PC-3 (cell line): ENCODE measurements around the gene ITGA3. TPM values are rescaled to one million over a fixed set of nuclear protein-coding genes. Genes with fewer than 3 reads are reported as not detected.

ENCODE experiments used
- ATAC-seq: fragments of 200-7000 bp; cut with Tn5 transposase; 2 replicates; pipeline ENCODE4 v1.9.1; 2020; ENCODE audit warnings: mild to moderate bottlenecking, moderate library complexity
- BruUV-seq: library from RNA; stranded (reverse); fragments of 400-500 nt; replicated peaks from 2 replicates; lab custom pipeline; 2021; lab: Mats Ljungman, UMichigan
- CTCF ChIA-PET: fragments of 300-600 bp; sonication (Branson Sonifier 250); formaldehyde crosslinking; loops from one replicate; lab custom pipeline; 2022; ENCODE audit warnings: antibody characterized with exemption; lab: Charles Lee
- POLR2A ChIA-PET: fragments of 300-600 bp; sonication (Branson Sonifier 250); formaldehyde crosslinking; loops from one replicate; lab custom pipeline; 2022; ENCODE audit warnings: antibody characterized with exemption; ENCODE audit not compliant: unreplicated experiment; lab: Charles Lee
- DNase-seq: peaks from one replicate; pipeline ENCODE4 v3.0.0-alpha.2; 2015
- H2AFZ ChIP-seq: fragments of 300-600 bp; sonication (generic); 2 replicates; pipeline ENCODE4 v1.6.0; 2016; ENCODE audit warnings: antibody characterized with exemption, low read length
- H3F3A ChIP-seq: fragments of 300-600 bp; sonication (generic); one replicate; pipeline ENCODE4 v1.6.0; 2017; ENCODE audit warnings: antibody characterized with exemption, low read length, control low read depth, mild to moderate bottlenecking; ENCODE audit not compliant: unreplicated experiment
- H3K27ac ChIP-seq: fragments of 300-600 bp; sonication (generic); 2 replicates; pipeline ENCODE4 v1.5.1; 2016; ENCODE audit warnings: mild to moderate bottlenecking, low read length
- H3K27me3 ChIP-seq: fragments of 300-600 bp; sonication (generic); 2 replicates; pipeline ENCODE4 v1.6.1; 2016; ENCODE audit warnings: low read length, mixed read lengths
- H3K36me3 ChIP-seq: fragments of 300-600 bp; sonication (generic); 2 replicates; pipeline ENCODE4 v1.6.1; 2016; ENCODE audit warnings: low read depth, mixed run types, low read length, mixed read lengths
- H3K4me1 ChIP-seq: fragments of 300-600 bp; sonication (generic); 2 replicates; pipeline ENCODE4 v1.5.1; 2016; ENCODE audit warnings: low read length; ENCODE audit not compliant: insufficient read depth
- H3K4me2 ChIP-seq: fragments of 300-600 bp; sonication (generic); 2 replicates; pipeline ENCODE4 v1.6.0; 2016; ENCODE audit warnings: low read length
- H3K4me3 ChIP-seq: fragments of 300-600 bp; sonication (generic); 2 replicates; pipeline ENCODE4 v1.5.1; 2016; ENCODE audit warnings: mild to moderate bottlenecking, low read length, mixed read lengths
- H3K79me2 ChIP-seq: fragments of 300-600 bp; sonication (generic); 2 replicates; pipeline ENCODE4 v1.6.1; 2017; ENCODE audit warnings: low read length, mixed read lengths
- H3K9ac ChIP-seq: fragments of 300-600 bp; sonication (generic); 2 replicates; pipeline ENCODE4 v1.6.0; 2016; ENCODE audit warnings: mild to moderate bottlenecking, low read length
- H3K9me2 ChIP-seq: fragments of 300-600 bp; sonication (generic); replicated peaks from 2 replicates; pipeline ENCODE4 v1.6.1; 2016; ENCODE audit warnings: mixed run types, low read length, mixed read lengths
- H3K9me3 ChIP-seq: fragments of 300-600 bp; sonication (generic); 2 replicates; pipeline ENCODE4 v1.6.1; 2016; ENCODE audit warnings: low read length, mixed read lengths
- H4K20me1 ChIP-seq: fragments of 300-600 bp; sonication (generic); 2 replicates; pipeline ENCODE4 v1.6.1; 2016; ENCODE audit warnings: low read length, mixed read lengths
- CTCF ChIP-seq: fragments of 300-600 bp; sonication (generic); conservative IDR thresholded peaks from 2 replicates; pipeline ENCODE4 v1.5.1; 2017; ENCODE audit warnings: antibody characterized with exemption, low read depth, mild to moderate bottlenecking, low read length
- EZH2 ChIP-seq: fragments of 300-600 bp; sonication (generic); IDR thresholded peaks from one replicate; pipeline ENCODE4 v1.6.1; 2017; ENCODE audit warnings: antibody characterized with exemption, mild to moderate bottlenecking, low read length; ENCODE audit not compliant: unreplicated experiment
- EZH2phosphoT487 ChIP-seq: fragments of 300-600 bp; sonication (generic); IDR thresholded peaks from 2 replicates; pipeline ENCODE4 v1.6.1; 2018; ENCODE audit warnings: mild to moderate bottlenecking, antibody characterized with exemption, low read length, borderline replicate concordance
- intact Hi-C: fragments of 100-400 bp; cut with micrococcal nuclease; formaldehyde crosslinking; loops from 2 replicates; pipeline ENCODE4 v1.9.0; 2023
- total RNA-seq: library from RNA; depleted of rRNA; stranded (reverse); fragments of >200 nt; gene quantifications from 2 replicates; pipeline ENCODE4 v1.2.3, GENCODE V29; 2014

ITGA3 gene
- total RNA-seq, 1 experiment from 2014 or later = 598 TPM

GRCh38 chr17:50013079-50013478, 42.8 kb upstream of the ITGA3 start:
- H3K36me3 ChIP-seq = no peaks in the 10 kb centered on the region
- H3K4me1 ChIP-seq = no peaks in the 10 kb centered on the region
- intact Hi-C loops = no loop called here
- ATAC-seq = no peak
- no peak overlapping the region for H3K4me3 ChIP-seq
- no peak overlapping the region for H3K9ac ChIP-seq
- H3K27ac ChIP-seq = no peak overlapping the region
- H3K27me3 ChIP-seq = no peaks in the 10 kb centered on the region
- peaks cover 23% of the 10 kb centered on the region; the same call in 1 of the 2 replicates for H3K9me3 ChIP-seq
- no peaks in the 10 kb centered on the region for H3K79me2 ChIP-seq
- POLR2A ChIA-PET = no interaction called here
- TF ChIP-seq EZH2 (no peak), CTCF (no peak), EZH2phosphoT487 (no peak)
- H3K9me2 ChIP-seq = no peaks in the 10 kb centered on the region
- H3F3A ChIP-seq = no peaks in the 10 kb centered on the region
- CTCF ChIA-PET = no interaction called here
- no peak overlapping the region for H3K4me2 ChIP-seq
- no peaks in the 10 kb centered on the region for H4K20me1 ChIP-seq
- no peak overlapping the region for H2AFZ ChIP-seq
- no TSS peak for BruUV-seq
- no peak for DNase-seq

GRCh38 chr17:50014471-50015088, 41.3 kb upstream of the ITGA3 start:
- BruUV-seq = no TSS peak
- no peak for TF ChIP-seq EZH2
- TF ChIP-seq CTCF = no peak
- TF ChIP-seq EZH2phosphoT487 = no peak
- H3F3A ChIP-seq = no peaks in the 10 kb centered on the region
- H4K20me1 ChIP-seq = no peaks in the 10 kb centered on the region
- CTCF ChIA-PET = interaction anchor here (0.6 kb wide), 1 partner anchor 203 kb away, joined by 3 read pairs; no protein-coding TSS in a partner anchor
- H3K27me3 ChIP-seq = no peaks in the 10 kb centered on the region
- H3K79me2 ChIP-seq = no peaks in the 10 kb centered on the region
- H3K4me2 ChIP-seq = no peak overlapping the region
- ATAC-seq (no peak), DNase-seq (no peak)
- POLR2A ChIA-PET = no interaction called here
- intact Hi-C loops = no loop called here
- no peaks in the 10 kb centered on the region for H3K36me3 ChIP-seq
- H3K9me2 ChIP-seq = no peaks in the 10 kb centered on the region
- H3K9ac ChIP-seq = no peak overlapping the region
- H3K27ac ChIP-seq = no peak overlapping the region
- H2AFZ ChIP-seq = no peak overlapping the region
- no peak overlapping the region for H3K4me3 ChIP-seq
- H3K4me1 ChIP-seq = no peaks in the 10 kb centered on the region
- 0 out of 2 replicates have a peak, but pooled peaks cover 11% of the 10 kb centered on the region for H3K9me3 ChIP-seq

GRCh38 chr17:50015146-50015545, 40.8 kb upstream of the ITGA3 start:
- H3K4me3 ChIP-seq = no peak overlapping the region
- no peaks in the 10 kb centered on the region for H3K9me2 ChIP-seq
- no peaks in the 10 kb centered on the region for H3K79me2 ChIP-seq
- H3K27me3 ChIP-seq = no peaks in the 10 kb centered on the region
- intact Hi-C loops = no loop called here
- H3K9me3 ChIP-seq = 0 out of 2 replicates have a peak, but pooled peaks cover 11% of the 10 kb centered on the region
- no peak overlapping the region for H3K27ac ChIP-seq
- ChIA-PET CTCF (no interaction called here), POLR2A (no interaction called here)
- no peak for TF ChIP-seq CTCF
- no peak for TF ChIP-seq EZH2
- TF ChIP-seq EZH2phosphoT487 = no peak
- no peak for DNase-seq
- H3K4me2 ChIP-seq = no peak overlapping the region
- no peaks in the 10 kb centered on the region for H3F3A ChIP-seq
- H3K36me3 ChIP-seq = no peaks in the 10 kb centered on the region
- H3K9ac ChIP-seq = no peak overlapping the region
- no peaks in the 10 kb centered on the region for H4K20me1 ChIP-seq
- H3K4me1 ChIP-seq = no peaks in the 10 kb centered on the region
- BruUV-seq = no TSS peak
- no peak overlapping the region for H2AFZ ChIP-seq
- ATAC-seq = no peak
